Measurements from ENCODE around the gene POC1A. TPM values are rescaled to one million over a fixed set of nuclear protein-coding genes. Genes with fewer than 3 reads are reported as not detected.
A peak's percentile ranks its signal among the peaks of the same experiment; 100 is the strongest.

Gene POC1A
- total RNA-seq, 1 experiment from 2014 or later: 25.7 TPM

- Histone ChIP-seq H3K27ac (ENCODE audit: low read length) (no peak overlapping the region), H3K9me3 (ENCODE audit: control insufficient read depth, insufficient read depth, low read depth, low read length) (no peaks in the 10 kb centered on the region), H3K36me3 (ENCODE audit: control insufficient read depth, insufficient read depth, low read length) (no peaks in the 10 kb centered on the region; the same call in 1 of the 2 replicates), H3K27me3 (ENCODE audit: control insufficient read depth, insufficient read depth, low read length) (no peaks in the 10 kb centered on the region), H3K4me3 (ENCODE audit: low read depth in 2 of 2, low read length in 2 of 2) (no peak overlapping the region), H3K4me1 (ENCODE audit: control insufficient read depth, insufficient read depth, low read length) (no peaks in the 10 kb centered on the region; the same call in none of the 2 replicates)
- intact Hi-C loops (cut with micrococcal nuclease; ENCODE audit: unreplicated experiment): loop anchor here (10.0 kb wide), 2 partner anchors 55 to 65 kb away; no protein-coding TSS in a partner anchor
- ATAC-seq: no peak
- TF ChIP-seq, protein P1, sequence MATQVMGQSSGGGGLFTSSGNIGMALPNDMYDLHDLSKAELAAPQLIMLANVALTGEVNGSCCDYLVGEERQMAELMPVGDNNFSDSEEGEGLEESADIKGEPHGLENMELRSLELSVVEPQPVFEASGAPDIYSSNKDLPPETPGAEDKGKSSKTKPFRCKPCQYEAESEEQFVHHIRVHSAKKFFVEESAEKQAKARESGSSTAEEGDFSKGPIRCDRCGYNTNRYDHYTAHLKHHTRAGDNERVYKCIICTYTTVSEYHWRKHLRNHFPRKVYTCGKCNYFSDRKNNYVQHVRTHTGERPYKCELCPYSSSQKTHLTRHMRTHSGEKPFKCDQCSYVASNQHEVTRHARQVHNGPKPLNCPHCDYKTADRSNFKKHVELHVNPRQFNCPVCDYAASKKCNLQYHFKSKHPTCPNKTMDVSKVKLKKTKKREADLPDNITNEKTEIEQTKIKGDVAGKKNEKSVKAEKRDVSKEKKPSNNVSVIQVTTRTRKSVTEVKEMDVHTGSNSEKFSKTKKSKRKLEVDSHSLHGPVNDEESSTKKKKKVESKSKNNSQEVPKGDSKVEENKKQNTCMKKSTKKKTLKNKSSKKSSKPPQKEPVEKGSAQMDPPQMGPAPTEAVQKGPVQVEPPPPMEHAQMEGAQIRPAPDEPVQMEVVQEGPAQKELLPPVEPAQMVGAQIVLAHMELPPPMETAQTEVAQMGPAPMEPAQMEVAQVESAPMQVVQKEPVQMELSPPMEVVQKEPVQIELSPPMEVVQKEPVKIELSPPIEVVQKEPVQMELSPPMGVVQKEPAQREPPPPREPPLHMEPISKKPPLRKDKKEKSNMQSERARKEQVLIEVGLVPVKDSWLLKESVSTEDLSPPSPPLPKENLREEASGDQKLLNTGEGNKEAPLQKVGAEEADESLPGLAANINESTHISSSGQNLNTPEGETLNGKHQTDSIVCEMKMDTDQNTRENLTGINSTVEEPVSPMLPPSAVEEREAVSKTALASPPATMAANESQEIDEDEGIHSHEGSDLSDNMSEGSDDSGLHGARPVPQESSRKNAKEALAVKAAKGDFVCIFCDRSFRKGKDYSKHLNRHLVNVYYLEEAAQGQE (IDR thresholded peaks at IDR 0.05; ENCODE audit: insufficient read depth in 1 of 2, low read depth in 2 of 2, low read length in 1 of 2): no peak
- TF ChIP-seq POLR2AphosphoS5 (IDR thresholded peaks at IDR 0.05; ENCODE audit: low read depth, low read length): no peak
- TF ChIP-seq, protein P2, sequence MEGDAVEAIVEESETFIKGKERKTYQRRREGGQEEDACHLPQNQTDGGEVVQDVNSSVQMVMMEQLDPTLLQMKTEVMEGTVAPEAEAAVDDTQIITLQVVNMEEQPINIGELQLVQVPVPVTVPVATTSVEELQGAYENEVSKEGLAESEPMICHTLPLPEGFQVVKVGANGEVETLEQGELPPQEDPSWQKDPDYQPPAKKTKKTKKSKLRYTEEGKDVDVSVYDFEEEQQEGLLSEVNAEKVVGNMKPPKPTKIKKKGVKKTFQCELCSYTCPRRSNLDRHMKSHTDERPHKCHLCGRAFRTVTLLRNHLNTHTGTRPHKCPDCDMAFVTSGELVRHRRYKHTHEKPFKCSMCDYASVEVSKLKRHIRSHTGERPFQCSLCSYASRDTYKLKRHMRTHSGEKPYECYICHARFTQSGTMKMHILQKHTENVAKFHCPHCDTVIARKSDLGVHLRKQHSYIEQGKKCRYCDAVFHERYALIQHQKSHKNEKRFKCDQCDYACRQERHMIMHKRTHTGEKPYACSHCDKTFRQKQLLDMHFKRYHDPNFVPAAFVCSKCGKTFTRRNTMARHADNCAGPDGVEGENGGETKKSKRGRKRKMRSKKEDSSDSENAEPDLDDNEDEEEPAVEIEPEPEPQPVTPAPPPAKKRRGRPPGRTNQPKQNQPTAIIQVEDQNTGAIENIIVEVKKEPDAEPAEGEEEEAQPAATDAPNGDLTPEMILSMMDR (IDR thresholded peaks at IDR 0.05): no peak
- no peak for TF ChIP-seq TCF7L2 (IDR thresholded peaks at IDR 0.05; ENCODE audit: low read depth, low read length)
- no peak for TF ChIP-seq SIN3A (IDR thresholded peaks at IDR 0.05; ENCODE audit: borderline replicate concordance, insufficient read depth, low read depth, low read length)
- ChIA-PET CTCF (no interaction called here), POLR2A (no interaction called here)
- no TSS peak for BruUV-seq (replicated peaks)
- in situ Hi-C loops (cut with HindIII; ENCODE audit: low pct_unique_long_range_greater_than_20kb, low sequenced_read_pairs): no loop called here
- no peak for DNase-seq (ENCODE audit: low read depth, low spot score)
Measured at GRCh38 chr3:52059781-52060180, 94.4 kb downstream of the POC1A start.

DNA sequence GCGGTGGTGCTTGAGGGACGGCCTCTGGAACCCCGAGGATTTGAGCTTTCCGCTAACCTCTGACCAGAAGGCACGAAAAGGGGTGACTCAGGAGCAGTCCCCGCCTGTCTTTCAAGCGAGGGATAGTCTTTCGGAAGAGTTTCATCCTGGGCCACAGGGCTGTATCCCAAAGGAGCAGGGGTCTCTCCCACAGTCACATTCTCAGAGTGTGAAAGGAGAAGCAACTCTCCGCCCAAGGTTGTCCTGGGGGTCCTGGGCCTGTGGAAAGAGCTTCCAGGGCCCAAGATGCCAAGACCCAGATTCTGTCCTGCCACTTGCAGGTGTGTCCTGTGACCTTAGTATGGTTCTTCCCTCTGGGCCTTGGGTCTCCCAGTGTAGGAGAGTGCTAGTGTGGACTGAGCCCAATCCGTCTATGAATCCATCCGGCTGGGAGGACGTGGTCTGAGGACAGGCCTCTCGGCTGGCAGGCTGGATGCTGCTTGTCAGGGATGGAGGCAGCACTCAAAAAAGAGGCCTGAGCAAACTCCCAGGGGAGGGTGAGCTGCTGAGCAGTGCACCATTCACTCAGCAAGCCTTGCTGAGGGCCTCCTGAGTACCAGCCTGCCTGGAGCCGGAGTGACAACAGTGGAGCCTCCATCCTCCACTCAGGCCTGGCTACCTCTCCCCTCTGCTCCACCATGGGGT, 96.3 kb downstream of the POC1A start:
- H3K4me1 ChIP-seq (ENCODE audit: control insufficient read depth, insufficient read depth, low read length): peaks cover 9% of the 10 kb centered on the region
- CTCF ChIA-PET: no interaction called here
- intact Hi-C loops (cut with micrococcal nuclease; ENCODE audit: unreplicated experiment): loop anchor here (10.0 kb wide), 2 partner anchors 53 to 67 kb away; no protein-coding TSS in a partner anchor

More for the DNA sequence above, 96.3 kb downstream of the POC1A start:
- TF ChIP-seq POLR2AphosphoS5 (IDR thresholded peaks at IDR 0.05; ENCODE audit: low read depth, low read length): no peak
- TF ChIP-seq, protein P2 (IDR thresholded peaks at IDR 0.05): no peak
- no peak for TF ChIP-seq TCF7L2 (IDR thresholded peaks at IDR 0.05; ENCODE audit: low read depth, low read length)
- TF ChIP-seq, protein P1 (IDR thresholded peaks at IDR 0.05; ENCODE audit: insufficient read depth in 1 of 2, low read depth in 2 of 2, low read length in 1 of 2): no peak
- TF ChIP-seq SIN3A (IDR thresholded peaks at IDR 0.05; ENCODE audit: borderline replicate concordance, insufficient read depth, low read depth, low read length): no peak
- Histone ChIP-seq H3K4me3 (ENCODE audit: low read depth in 2 of 2, low read length in 2 of 2) (peak overlapping the region; percentile 33 to 46), H3K27ac (ENCODE audit: low read length) (peak overlapping the region; percentile 59; the same call in 1 of the 2 replicates), H3K36me3 (ENCODE audit: control insufficient read depth, insufficient read depth, low read length) (no peaks in the 10 kb centered on the region; the same call in 1 of the 2 replicates), H3K27me3 (ENCODE audit: control insufficient read depth, insufficient read depth, low read length) (no peaks in the 10 kb centered on the region), H3K9me3 (ENCODE audit: control insufficient read depth, insufficient read depth, low read depth, low read length) (no peaks in the 10 kb centered on the region)
- in situ Hi-C loops (cut with HindIII; ENCODE audit: low pct_unique_long_range_greater_than_20kb, low sequenced_read_pairs): no loop called here
- BruUV-seq (replicated peaks): no TSS peak
- POLR2A ChIA-PET: no interaction called here
- ATAC-seq: no peak
- DNase-seq (ENCODE audit: low read depth, low spot score): no peak

Data from Panc1 (cell line).